ENCODE results near the gene TAF12.
"Not testable (repeated sequence)": the region's sequence is repeated elsewhere in the genome, so short reads cannot be mapped to it uniquely, and the experiment has no call there.

- TF ChIP-seq RFX5 (IDR thresholded peaks at IDR 0.05; ENCODE audit: low read depth, low read length); CTCF (conservative IDR thresholded peaks at IDR 0.05; ENCODE audit: low read depth, low read length); MAZ (IDR thresholded peaks at IDR 0.05; ENCODE audit: borderline replicate concordance, low read depth, low read length); MAFK (IDR thresholded peaks at IDR 0.05; ENCODE audit: low read depth, low read length); RAD21 (IDR thresholded peaks at IDR 0.05; ENCODE audit: low read length); POLR2A (IDR thresholded peaks at IDR 0.05; ENCODE audit: low read depth, low read length); ELK1 (IDR thresholded peaks at IDR 0.05; ENCODE audit: borderline replicate concordance, low read depth, low read length); SMC3 (IDR thresholded peaks at IDR 0.05; ENCODE audit: low read depth, low read length); MXI1 (IDR thresholded peaks at IDR 0.05; ENCODE audit: borderline replicate concordance, low read depth, low read length); CEBPB (IDR thresholded peaks at IDR 0.05; ENCODE audit: low read depth, low read length); BHLHE40 (IDR thresholded peaks at IDR 0.05; ENCODE audit: low read depth, low read length); NFE2L2 (IDR thresholded peaks at IDR 0.05; ENCODE audit: low read depth, low read length); CHD1 (IDR thresholded peaks at IDR 0.05; ENCODE audit: low read depth, low read length): not testable (repeated sequence)
These were observed 48.8 kb upstream of the TAF12 start for GRCh38 chr1:28691627-28692026.

All from IMR-90 (cell line).